ENCODE results near the gene PAPOLA. TPM values are rescaled to one million over a fixed set of nuclear protein-coding genes. Genes with fewer than 3 reads are reported as not detected.

The PAPOLA gene
- total RNA-seq, 1 donor from 2014 or later: 143 TPM

DNA sequence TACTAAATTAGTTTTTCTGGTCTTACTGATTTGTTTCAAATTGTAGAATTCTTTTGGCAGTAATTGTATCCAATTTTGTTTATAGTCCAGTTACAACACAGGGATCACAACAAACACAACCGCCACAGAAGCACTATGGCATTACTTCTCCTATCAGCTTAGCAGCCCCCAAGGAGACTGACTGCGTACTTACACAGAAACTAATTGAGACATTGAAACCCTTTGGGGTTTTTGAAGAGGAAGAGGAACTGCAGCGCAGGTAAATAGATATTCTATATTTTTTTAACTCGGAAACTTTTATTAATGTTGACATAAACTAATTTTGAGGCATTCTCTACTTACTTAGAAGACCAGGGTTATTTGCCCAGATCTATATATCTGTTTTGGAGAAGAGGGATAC, 17.8 kb downstream of the PAPOLA start:
- Histone ChIP-seq H3K4me1 (peaks cover 50% of the 10 kb centered on the region), H3K36me3 (peaks cover 0 to 25% of the 10 kb centered on the region in 2 donors), H3K9me3 (no peaks in the 10 kb centered on the region), H3K27me3 (no peaks in the 10 kb centered on the region), H3K4me3 (no peak overlapping the region), H3K27ac (no peak overlapping the region)
- TF ChIP-seq, protein P1, sequence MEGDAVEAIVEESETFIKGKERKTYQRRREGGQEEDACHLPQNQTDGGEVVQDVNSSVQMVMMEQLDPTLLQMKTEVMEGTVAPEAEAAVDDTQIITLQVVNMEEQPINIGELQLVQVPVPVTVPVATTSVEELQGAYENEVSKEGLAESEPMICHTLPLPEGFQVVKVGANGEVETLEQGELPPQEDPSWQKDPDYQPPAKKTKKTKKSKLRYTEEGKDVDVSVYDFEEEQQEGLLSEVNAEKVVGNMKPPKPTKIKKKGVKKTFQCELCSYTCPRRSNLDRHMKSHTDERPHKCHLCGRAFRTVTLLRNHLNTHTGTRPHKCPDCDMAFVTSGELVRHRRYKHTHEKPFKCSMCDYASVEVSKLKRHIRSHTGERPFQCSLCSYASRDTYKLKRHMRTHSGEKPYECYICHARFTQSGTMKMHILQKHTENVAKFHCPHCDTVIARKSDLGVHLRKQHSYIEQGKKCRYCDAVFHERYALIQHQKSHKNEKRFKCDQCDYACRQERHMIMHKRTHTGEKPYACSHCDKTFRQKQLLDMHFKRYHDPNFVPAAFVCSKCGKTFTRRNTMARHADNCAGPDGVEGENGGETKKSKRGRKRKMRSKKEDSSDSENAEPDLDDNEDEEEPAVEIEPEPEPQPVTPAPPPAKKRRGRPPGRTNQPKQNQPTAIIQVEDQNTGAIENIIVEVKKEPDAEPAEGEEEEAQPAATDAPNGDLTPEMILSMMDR (IDR thresholded peaks at IDR 0.05): no peak
- TF ChIP-seq POLR2AphosphoS5 (IDR thresholded peaks at IDR 0.05; ENCODE audit: insufficient read depth in 1 of 2, low read depth in 1 of 2) (no peak), POLR2A (IDR thresholded peaks at IDR 0.05) (no peak)
- intact Hi-C loops (cut with DNase I): no loop called here
- no peak for DNase-seq (ENCODE audit: extremely low spot score in 2 of 2)

DNA sequence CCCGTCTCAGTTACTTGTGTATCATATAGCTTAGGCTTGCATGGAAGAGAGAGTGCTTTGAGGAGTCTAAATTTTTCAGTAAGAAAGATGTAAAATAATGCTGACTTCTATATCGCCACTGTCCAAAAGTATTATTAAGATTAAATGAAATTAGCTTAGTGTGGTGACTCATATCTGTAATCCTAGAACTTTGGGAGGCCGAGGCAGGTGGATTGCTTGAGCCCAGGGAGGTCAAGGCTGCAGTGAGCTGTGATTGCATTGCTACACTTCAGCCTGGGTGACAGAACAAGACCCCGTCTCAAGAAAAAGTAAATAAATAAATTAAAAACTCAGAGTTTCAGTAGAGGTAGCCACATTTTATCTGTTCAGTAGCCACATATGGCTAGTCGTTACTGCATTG, 23.3 kb downstream of the PAPOLA start:
- no peaks in the 10 kb centered on the region for H3K9me3 ChIP-seq
- H3K27ac ChIP-seq: no peak overlapping the region
- no peaks in the 10 kb centered on the region for H3K27me3 ChIP-seq
- intact Hi-C loops (cut with DNase I): no loop called here
- no peaks in the 10 kb centered on the region for H3K4me1 ChIP-seq
- no peak for DNase-seq (ENCODE audit: extremely low spot score in 2 of 2)
- H3K36me3 ChIP-seq: peaks cover 0 to 51% of the 10 kb centered on the region in 2 donors
- no peak for TF ChIP-seq POLR2A (IDR thresholded peaks at IDR 0.05)
- TF ChIP-seq, protein P1 (IDR thresholded peaks at IDR 0.05): no peak
- TF ChIP-seq POLR2AphosphoS5 (IDR thresholded peaks at IDR 0.05; ENCODE audit: insufficient read depth in 1 of 2, low read depth in 1 of 2): no peak
- H3K4me3 ChIP-seq: no peak overlapping the region

DNA sequence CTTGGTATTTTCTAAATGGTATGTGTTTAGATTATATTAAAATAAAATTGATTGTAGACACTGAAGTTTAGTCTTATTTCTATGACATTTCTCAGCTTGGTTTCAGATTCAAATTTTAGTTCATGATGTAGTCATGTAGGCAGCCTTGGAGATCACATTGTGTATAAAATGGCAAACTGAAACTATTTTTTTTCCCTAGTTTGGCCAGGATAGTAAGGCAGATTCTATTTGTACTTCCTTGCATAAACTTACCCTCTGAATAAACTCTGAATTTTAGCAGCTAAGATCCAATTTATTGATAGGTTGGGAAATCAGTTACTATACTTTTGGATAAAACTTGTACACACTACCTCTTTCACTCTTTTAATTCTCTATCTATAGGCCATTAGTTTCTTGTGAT, 30.4 kb downstream of the PAPOLA start:
- no peak overlapping the region for H3K4me3 ChIP-seq
- H3K4me1 ChIP-seq: no peaks in the 10 kb centered on the region
- intact Hi-C loops (cut with DNase I): no loop called here
- H3K36me3 ChIP-seq: peaks cover 2 to 50% of the 10 kb centered on the region in 2 donors
- no peak overlapping the region for H3K27ac ChIP-seq
- no peak for DNase-seq (ENCODE audit: extremely low spot score in 2 of 2)
- TF ChIP-seq POLR2A (IDR thresholded peaks at IDR 0.05): no peak
- TF ChIP-seq, protein P1 (IDR thresholded peaks at IDR 0.05): no peak
- no peak for TF ChIP-seq POLR2AphosphoS5 (IDR thresholded peaks at IDR 0.05; ENCODE audit: insufficient read depth in 1 of 2, low read depth in 1 of 2)
- no peaks in the 10 kb centered on the region for H3K9me3 ChIP-seq
- H3K27me3 ChIP-seq: no peaks in the 10 kb centered on the region

DNA sequence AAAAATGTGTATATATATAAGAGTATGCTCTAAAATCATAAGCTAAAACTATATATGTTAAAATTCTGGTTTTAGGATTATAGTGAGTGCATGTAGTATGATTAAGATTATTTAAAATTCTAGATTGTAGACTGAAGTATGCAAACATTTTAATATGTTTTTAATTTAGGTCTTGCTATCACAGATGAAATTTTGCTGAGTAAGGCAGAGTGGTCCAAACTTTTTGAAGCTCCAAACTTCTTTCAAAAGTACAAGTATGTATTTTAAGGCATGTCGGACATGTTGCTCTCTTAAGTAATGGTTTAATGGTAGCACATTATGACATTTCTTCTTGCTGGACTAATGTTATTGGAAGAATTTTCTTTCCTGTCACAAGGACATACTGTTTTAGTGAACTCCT, 34.6 kb downstream of the PAPOLA start:
- TF ChIP-seq, protein P1 (IDR thresholded peaks at IDR 0.05): no peak
- TF ChIP-seq POLR2A (IDR thresholded peaks at IDR 0.05) (no peak), POLR2AphosphoS5 (IDR thresholded peaks at IDR 0.05; ENCODE audit: insufficient read depth in 1 of 2, low read depth in 1 of 2) (no peak)
- no peaks in the 10 kb centered on the region for H3K9me3 ChIP-seq
- DNase-seq (ENCODE audit: extremely low spot score in 2 of 2): no peak
- no peak overlapping the region for H3K27ac ChIP-seq
- no peak overlapping the region for H3K4me3 ChIP-seq
- no peaks in the 10 kb centered on the region for H3K4me1 ChIP-seq
- H3K36me3 ChIP-seq: peaks cover 2 to 42% of the 10 kb centered on the region in 2 donors
- no peaks in the 10 kb centered on the region for H3K27me3 ChIP-seq
- intact Hi-C loops (cut with DNase I): no loop called here

DNA sequence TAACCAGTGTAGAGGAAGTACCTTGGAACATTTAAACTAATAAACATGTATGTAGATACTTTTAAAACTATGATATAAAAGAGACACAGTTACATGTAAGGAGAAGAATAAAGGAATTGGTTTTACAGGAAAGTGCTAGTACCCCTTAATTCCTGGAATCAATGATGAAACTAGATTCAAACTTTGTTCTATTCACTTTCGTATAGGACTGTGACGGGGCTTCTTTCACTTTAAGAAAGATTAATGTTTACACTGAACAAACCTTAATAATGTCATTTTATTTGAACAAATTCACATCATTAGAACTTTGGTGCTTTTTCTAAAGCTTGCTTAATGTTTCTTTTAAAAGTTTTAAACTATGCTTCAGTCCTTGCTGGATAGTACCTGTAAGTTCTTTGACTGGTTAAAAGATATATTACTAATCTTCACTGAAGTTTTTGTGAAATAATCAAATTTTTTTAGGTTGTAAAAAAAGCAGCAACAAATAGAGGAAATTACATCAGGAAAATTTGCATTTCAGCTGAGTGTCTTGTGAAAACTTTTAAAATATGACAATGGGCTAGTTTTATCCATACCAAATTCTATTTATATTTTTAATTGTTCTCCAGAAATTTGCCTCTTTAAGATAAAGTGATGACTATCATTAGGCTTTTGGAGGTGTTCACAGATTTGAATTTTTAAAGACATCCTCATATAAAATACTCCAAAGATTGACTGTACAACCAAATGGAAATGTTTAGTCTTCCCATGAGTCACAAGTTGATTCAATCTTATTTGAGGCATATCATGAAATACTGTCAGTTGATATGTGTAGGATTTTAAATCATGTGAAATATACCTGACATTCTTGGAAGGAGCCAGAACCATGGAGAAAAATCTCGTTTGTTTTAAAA, 36.2 kb downstream of the PAPOLA start:
- no peak overlapping the region for H3K27ac ChIP-seq
- intact Hi-C loops (cut with DNase I): no loop called here
- DNase-seq (ENCODE audit: extremely low spot score in 2 of 2): no peak
- no peaks in the 10 kb centered on the region for H3K9me3 ChIP-seq
- H3K4me3 ChIP-seq: no peak overlapping the region
- peaks cover 2 to 33% of the 10 kb centered on the region in 2 donors for H3K36me3 ChIP-seq
- TF ChIP-seq, protein P1 (IDR thresholded peaks at IDR 0.05): no peak
- TF ChIP-seq POLR2AphosphoS5 (IDR thresholded peaks at IDR 0.05; ENCODE audit: insufficient read depth in 1 of 2, low read depth in 1 of 2) (no peak), POLR2A (IDR thresholded peaks at IDR 0.05) (no peak)
- no peaks in the 10 kb centered on the region for H3K4me1 ChIP-seq
- no peaks in the 10 kb centered on the region for H3K27me3 ChIP-seq

Data from vagina (tissue), 2 donors.